AG20443 (cell line): ENCODE measurements around the gene OR8D4.
"Not testable (repeated sequence)": the region's sequence is repeated elsewhere in the genome, so short reads cannot be mapped to it uniquely, and the experiment has no call there.

Experiments used
- DNase-seq: peaks from one replicate; pipeline ENCODE4 v3.0.0; 2012; ENCODE audit warnings: low spot score, mixed read lengths

Gene OR8D4

DNA sequence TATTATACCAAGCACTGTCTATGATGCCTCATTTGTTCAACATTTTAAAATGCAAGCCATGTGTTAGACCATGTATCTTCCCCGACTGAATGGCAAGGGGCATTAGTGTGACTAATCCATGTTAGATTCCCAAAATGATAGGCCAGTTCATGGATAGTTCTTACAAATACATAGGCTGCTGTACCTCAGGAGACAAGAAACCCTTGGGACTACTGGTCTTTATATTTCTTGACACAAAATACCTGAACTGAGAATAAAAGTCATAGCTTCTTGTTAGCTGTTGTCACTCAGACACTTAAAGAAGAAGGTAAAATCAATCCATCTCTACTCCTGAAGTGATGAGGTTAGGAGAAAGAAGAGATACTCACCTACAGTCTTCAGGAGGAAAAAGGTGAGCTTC lies at the start of gene OR8D4:
TSS of gene OR8D4 (plus strand) at position 301 of the 400 bp plus-strand sequence. CDS start 4,265 bp downstream, outside the sequence.
- no peak for DNase-seq

GRCh38 chr11:123852321-123852720 lies 49.6 kb upstream of the OR8D4 start:
- no peak for DNase-seq

DNA sequence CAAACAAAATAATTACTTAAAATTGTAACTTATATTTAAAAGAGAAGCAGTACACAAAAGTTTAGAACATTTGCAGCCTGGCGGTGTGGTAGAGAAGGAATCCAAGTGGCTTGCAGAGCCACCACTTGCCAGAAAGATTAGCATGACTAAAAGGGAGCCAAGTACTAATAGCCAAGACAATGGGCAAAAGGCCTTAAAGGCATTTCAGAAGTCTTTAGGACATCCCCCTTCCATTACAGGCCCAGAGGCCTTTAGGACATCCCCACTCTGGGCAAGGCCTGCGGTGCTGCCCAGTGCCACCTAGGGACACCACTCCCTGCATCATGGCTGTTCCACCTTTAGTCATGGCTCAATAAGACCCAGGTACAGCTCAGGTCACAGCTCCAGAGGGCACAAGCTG lies 48.9 kb upstream of the OR8D4 start:
- DNase-seq, result no peak

DNA sequence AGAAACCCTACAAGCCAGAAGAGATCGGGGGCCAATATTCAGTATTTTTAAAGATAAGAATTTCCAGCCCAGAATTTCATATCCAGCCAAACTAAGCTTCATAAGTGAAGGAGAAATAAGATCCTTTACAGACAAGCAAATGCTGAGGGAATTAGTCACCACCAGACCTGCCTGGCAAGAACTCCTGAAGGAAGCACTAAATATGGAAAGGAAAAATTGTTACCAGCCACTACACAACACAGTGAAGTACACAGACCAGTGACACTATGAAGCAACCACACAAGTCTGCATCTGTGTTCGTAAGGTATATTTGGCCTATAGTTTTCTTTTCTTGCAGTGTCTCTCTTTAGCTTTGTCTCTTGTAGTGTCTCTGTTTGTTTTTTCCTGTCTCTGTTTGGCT lies 45.5 kb upstream of the OR8D4 start:
- DNase-seq, result no peak

DNA sequence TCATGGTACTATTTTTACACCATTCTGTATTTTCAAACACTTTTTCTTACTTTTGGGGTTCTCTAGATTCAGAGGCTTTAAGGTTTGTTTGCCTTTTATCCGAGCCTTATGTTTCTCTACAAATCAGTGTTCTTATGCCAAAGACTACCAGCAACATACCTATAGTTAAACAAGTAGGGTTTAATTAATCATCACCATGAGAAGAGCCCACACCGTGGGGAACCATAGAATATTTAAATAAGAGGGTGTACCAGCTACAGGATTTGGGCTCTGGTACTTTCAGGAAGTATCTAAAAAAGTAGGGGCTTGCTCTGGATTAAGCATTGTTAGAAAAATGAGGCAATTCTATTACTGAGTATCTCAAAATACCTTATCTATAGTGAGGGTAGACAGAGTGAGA lies 42.2 kb upstream of the OR8D4 start:
- no peak for DNase-seq

DNA sequence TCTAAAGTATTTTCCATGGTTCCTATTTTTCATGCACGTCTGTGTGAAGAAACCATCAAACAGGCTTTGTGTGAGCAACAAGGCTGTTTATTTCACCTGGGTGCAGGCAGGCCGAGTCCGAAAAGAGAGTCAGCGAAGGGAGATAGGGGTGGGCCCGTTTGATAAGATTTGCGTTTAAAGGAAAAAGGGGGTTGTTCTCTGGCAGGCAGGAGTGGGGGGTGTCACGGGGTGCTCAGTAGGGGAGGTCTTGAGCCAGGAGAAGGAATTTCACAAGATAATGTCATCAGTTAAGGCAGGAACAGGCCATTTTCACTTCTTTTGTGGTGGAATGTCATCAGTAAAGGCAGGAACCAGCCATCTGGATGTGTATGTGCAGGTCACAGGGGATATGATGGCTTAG lies 36.7 kb upstream of the OR8D4 start:
- not testable (repeated sequence) for DNase-seq

DNA sequence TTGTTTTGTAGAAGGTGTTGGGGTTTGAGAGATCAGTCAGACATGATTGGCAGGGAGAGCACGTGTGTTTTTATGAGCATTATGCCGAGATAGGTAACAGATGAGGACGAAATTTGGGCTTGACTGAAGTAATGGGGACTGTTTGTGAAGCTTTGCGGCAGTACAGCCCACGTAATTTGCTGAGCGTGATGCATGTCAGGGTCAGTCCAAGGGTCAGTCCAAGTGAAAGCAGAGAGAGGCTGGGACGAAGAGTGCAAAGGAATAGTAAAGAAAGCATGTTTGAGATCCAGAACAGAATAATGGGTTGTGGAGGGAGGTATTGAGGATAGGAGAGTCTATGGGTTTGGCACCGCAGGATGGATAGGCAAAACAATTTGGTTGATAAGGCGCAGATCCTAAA lies 34.2 kb upstream of the OR8D4 start:
- DNase-seq, result not testable (repeated sequence)

DNA sequence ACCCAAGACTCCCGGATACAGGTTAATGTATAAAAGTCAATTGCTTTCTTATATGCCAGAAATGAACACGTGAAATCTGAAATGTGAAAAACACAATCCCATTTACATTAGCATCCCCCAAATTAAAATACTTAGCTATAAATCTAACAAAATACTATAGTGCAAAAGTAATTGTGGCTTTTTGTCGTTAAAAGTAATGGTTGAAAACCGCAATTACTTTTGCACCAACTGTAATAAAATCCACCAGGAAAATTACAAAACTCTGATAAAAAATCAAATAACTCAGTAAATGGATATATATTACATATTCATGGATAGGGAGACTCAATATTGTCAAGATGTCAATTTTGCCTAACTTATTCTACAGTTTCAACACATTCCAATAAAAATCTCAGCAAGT lies 21.1 kb upstream of the OR8D4 start:
- DNase-seq, result no peak

DNA sequence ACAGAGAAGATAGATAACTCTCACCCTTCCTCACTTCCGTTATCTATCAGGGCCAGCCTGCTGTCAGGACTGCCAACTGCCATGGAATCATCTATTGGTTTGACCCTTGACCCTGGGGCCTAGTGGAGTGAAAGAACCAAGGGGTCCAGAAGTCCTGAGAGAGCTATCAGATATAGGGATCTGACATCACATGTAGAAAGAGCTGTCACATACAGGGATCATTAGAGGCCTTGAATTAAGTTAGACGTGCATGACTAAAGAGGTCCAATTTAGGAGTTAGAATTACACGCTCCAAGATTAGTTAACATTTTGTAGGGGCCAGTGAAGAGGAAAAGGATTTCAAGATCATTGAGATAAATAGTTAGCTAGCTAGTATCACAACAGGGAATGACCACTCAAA lies 16.4 kb upstream of the OR8D4 start, which contains the start of gene TMEM225:
TSS of gene TMEM225 (minus strand) at position 101 of the 400 bp plus-strand sequence. CDS start 245 bp downstream, outside the sequence.
- no peak for DNase-seq

DNA sequence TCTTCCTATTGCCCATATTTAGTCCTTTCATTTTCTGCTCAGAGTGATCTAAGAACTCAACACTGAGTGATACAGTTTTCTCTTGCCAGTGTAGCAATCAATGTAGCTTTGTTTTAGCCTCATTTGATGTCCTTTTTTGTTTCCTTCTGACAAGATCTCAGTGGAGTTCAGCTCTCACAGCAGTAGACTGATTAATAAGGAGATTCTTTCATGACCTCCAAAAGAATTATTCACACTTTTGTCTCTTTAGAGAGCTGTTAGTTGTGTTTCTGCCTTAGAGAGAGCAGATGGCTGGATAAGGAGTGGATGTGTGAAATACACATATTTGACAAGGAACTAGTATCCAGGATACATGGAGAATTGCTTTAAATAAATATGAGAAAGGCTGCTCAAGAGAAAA lies 9.9 kb upstream of the OR8D4 start:
- DNase-seq, result no peak

- no peak for DNase-seq
Observed at GRCh38 chr11:123899792-123900191, 2.2 kb upstream of the OR8D4 start.

DNA sequence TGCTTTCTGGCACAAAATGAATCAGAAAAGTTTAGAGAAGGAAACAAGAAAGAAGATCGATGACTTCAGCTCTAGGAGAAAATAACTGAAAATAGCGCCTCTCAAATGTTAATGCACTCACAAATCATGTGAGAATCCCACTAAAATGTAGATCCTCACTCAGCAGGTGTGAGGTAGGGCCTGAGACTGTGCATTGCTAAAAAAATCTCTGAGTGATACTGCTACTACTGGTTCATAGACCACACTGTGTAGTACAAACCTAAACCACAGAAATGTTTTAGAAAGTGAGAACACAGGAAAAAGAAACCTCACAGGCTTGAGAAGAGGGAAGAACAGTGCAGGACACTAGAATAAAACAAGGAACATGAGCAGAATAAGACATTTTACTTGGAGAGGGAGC lies 2.0 kb downstream of the OR8D4 start:
- no peak for DNase-seq

DNA sequence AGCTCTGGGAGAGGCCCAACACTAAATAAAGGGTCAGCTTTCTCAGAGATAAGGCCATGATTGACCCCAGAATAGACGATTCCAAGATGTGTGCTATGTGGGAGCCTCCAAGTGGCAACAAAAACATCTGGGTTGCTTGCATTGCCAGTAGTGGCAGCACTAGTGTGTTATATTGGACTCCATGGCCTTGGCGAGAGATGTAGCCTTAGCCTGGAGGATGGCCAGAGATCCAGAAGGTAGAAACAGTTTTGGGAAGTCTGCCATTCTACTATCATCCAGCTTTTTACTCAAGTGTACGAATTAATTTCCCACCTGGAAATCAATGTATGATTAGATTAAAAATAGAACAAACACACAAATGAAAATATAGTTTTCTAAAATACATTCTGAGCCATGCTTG lies 3.0 kb downstream of the OR8D4 start:
- DNase-seq, result no peak

- DNase-seq, result no peak
Observed at GRCh38 chr11:123905826-123906225, 3.9 kb downstream of the OR8D4 start.

GRCh38 chr11:123920943-123921342 lies 19.0 kb downstream of the OR8D4 start:
- DNase-seq, result no peak

DNA sequence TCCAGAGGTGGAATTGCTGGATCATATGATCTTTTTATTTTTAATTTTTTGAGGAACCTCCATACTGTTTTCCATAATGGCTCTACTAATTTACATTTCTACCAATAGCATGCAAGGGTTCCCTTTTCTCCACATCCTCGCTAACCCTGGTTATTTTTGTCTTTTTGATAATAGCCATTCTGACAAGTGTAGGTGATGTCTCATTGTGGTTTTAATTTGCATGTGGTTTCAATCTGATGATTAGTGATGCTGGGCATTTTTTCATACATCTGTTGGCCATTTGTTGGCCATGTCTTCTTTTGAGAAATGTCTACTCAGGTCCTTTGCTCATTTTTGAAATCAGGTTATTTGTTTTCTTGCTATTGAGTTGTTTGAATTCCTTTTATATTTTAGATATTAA lies 22.1 kb downstream of the OR8D4 start:
- DNase-seq, result no peak

DNA sequence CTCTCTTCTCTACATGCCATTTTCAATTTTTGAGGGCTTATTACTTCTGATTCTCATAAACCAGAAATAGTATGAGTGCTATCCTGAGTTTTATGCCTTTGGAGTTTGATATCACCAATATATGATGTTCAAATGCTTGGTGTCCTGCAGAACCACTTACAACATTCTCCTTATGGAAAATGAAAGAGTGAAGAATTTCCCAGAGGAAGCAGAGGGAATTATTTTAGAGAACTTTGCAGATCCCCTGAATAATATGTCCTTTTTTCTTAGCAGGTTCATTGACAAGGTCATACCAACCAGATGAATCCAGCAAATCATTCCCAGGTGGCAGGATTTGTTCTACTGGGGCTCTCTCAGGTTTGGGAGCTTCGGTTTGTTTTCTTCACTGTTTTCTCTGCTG lies 37.4 kb downstream of the OR8D4 start, which contains the start of gene OR4D5:
TSS of gene OR4D5 (plus strand) at position 301 of the 400 bp plus-strand sequence. CDS start at position 301, 0 bp downstream.
- no peak for DNase-seq

DNA sequence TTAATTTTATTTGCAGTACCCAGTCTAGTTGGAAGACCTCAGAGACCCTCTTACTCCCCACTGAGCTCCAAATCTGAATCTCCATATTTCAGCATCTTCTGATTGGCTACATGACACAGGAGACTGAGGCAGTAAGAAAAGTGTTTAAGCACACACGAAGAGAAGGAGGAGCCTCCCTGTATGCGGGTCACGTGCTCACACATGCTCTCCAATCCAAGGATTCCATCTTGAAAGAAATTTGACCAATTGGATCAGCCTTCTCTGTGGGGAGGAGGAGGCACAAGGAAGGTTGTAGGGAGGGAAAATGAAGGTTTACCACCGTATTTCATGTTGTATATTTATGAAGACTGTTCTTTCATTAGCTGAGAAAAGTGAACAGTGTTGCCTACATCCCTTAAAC lies 40.4 kb downstream of the OR8D4 start:
- no peak for DNase-seq

- no peak for DNase-seq
Observed at GRCh38 chr11:123943738-123944137, 41.8 kb downstream of the OR8D4 start, which contains the start of gene OR6T1. Gene OR6T1, minus strand, starts transcription at chr11:123943838. Its CDS starts 0 bp downstream, at chr11:123943838.

DNA sequence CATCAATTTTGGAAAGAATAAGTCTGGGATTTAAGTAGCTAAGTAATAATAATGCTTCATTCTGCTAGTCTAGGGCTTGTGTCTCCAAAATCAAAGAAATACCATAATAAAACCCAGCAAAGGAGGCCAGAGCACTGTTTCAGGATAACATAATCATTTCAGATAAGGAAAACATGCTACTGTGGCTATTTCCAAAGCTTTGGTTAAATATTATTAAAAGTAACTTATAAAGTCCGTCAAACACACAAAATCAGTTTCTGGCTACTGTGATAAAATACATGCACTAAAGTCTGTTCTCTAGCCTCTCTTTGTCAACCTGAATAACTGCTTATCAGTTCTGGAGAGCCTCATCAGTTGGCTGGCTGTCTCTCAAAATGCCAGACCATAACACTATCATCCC lies 43.2 kb downstream of the OR8D4 start:
- DNase-seq, result no peak

- no peak for DNase-seq
Observed at GRCh38 chr11:123956752-123957151, 54.8 kb downstream of the OR8D4 start.
